Right ventricle myocardium superior (tissue), 1 donor: Measurements from ENCODE around the gene C2CD4A. TPM values are rescaled to one million over a fixed set of nuclear protein-coding genes. Genes with fewer than 3 reads are reported as not detected.

Source experiments
- ATAC-seq: fragments of 200-7000 bp; cut with Tn5 transposase; one replicate; pipeline ENCODE4 v1.9.1; 2020; ENCODE audit warnings: mild to moderate bottlenecking; ENCODE audit not compliant: poor library complexity
- DNase-seq: peaks from one replicate; pipeline ENCODE4 v3.0.0-alpha.2; 2020
- intact Hi-C: fragments of 100-400 bp; cut with DNase I; formaldehyde crosslinking; loops from one replicate; pipeline ENCODE4 v1.11.2; 2022
- total RNA-seq: library from RNA; stranded (reverse); fragmentation: NEBNext Ultra II Directional; extraction: Animal tissue kit (Norgen Biotek cat#: 25700); gene quantifications from one replicate; pipeline ENCODE4 v1.2.1, GENCODE V29; 2021
- donor health status: DM: no; HTN: yes; CAD: no; lungs with severe emphysema.

The C2CD4A gene
- total RNA-seq, 1 donor from 2014 or later: not detected

- intact Hi-C loops: no loop called here
- ATAC-seq: peak; percentile 46
- no peak for DNase-seq
Measured at GRCh38 chr15:62087671-62088352, 21.0 kb downstream of the C2CD4A start.

GRCh38 chr15:62088353-62088693 is 21.5 kb downstream of the C2CD4A start:
- intact Hi-C loops: no loop called here
- DNase-seq: no peak
- no peak for ATAC-seq

- DNase-seq (no peak), ATAC-seq (no peak)
- intact Hi-C loops: no loop called here
Measured at GRCh38 chr15:62089616-62090015, 22.8 kb downstream of the C2CD4A start.

- ATAC-seq: no peak
- no peak for DNase-seq
- intact Hi-C loops: no loop called here
Measured at GRCh38 chr15:62090988-62091387, 24.2 kb downstream of the C2CD4A start.

- no peak for ATAC-seq
- DNase-seq: no peak
- intact Hi-C loops: no loop called here
Measured at GRCh38 chr15:62093809-62094208, 27.0 kb downstream of the C2CD4A start.

GRCh38 chr15:62094388-62094787 is 27.6 kb downstream of the C2CD4A start:
- ATAC-seq: no peak
- no peak for DNase-seq
- intact Hi-C loops: no loop called here

- intact Hi-C loops: no loop called here
- DNase-seq (no peak), ATAC-seq (no peak)
Measured at GRCh38 chr15:62099094-62099601, 32.4 kb downstream of the C2CD4A start.

- DNase-seq (no peak), ATAC-seq (no peak)
- intact Hi-C loops: no loop called here
Measured at GRCh38 chr15:62103431-62103830, 36.7 kb downstream of the C2CD4A start.

GRCh38 chr15:62104401-62104800 is 37.6 kb downstream of the C2CD4A start:
- no peak for DNase-seq
- no peak for ATAC-seq
- intact Hi-C loops: no loop called here

- no peak for ATAC-seq
- intact Hi-C loops: no loop called here
- no peak for DNase-seq
Measured at GRCh38 chr15:62104846-62105245, 38.1 kb downstream of the C2CD4A start.

GRCh38 chr15:62105266-62105665 is 38.5 kb downstream of the C2CD4A start:
- DNase-seq (no peak), ATAC-seq (no peak)
- intact Hi-C loops: no loop called here

- ATAC-seq: no peak
- intact Hi-C loops: no loop called here
Measured at GRCh38 chr15:62106096-62106495, 39.3 kb downstream of the C2CD4A start.

GRCh38 chr15:62107571-62108121 is 40.9 kb downstream of the C2CD4A start:
- ATAC-seq: no peak
- no peak for DNase-seq
- intact Hi-C loops: no loop called here

More at GRCh38 chr15:62106096-62106495, 39.3 kb downstream of the C2CD4A start:
- DNase-seq: no peak

GRCh38 chr15:62108411-62108810 is 41.6 kb downstream of the C2CD4A start:
- ATAC-seq: no peak
- intact Hi-C loops: no loop called here
- DNase-seq: no peak

- DNase-seq (no peak), ATAC-seq (no peak)
- intact Hi-C loops: no loop called here
Measured at GRCh38 chr15:62109437-62109836, 42.7 kb downstream of the C2CD4A start.

- DNase-seq (peak; percentile 43), ATAC-seq (peak; percentile 65)
- intact Hi-C loops: no loop called here
Measured at GRCh38 chr15:62109982-62110851, 43.4 kb downstream of the C2CD4A start.

GRCh38 chr15:62112081-62112480 is 45.3 kb downstream of the C2CD4A start:
- no peak for ATAC-seq
- intact Hi-C loops: no loop called here

GRCh38 chr15:62112616-62113593 is 46.1 kb downstream of the C2CD4A start:
- ATAC-seq: peak; percentile 45
- no peak for DNase-seq
- intact Hi-C loops: no loop called here

More at GRCh38 chr15:62112081-62112480, 45.3 kb downstream of the C2CD4A start:
- no peak for DNase-seq

- ATAC-seq: no peak
- intact Hi-C loops: no loop called here
- no peak for DNase-seq
Measured at GRCh38 chr15:62115847-62116246, 49.1 kb downstream of the C2CD4A start.
